Activated CD4-positive, CD25-positive, alpha-beta regulatory T cell (primary cell): Measurements from ENCODE around the gene CCNB2.
A peak's percentile ranks its signal among the peaks of the same experiment; 100 is the strongest.
"Not testable (repeated sequence)": the region's sequence is repeated elsewhere in the genome, so short reads cannot be mapped to it uniquely, and the experiment has no call there.

Experiments used
- DNase-seq, 4 experiments: peaks; one replicate each; lab custom pipeline; 2025; lab: John Stamatoyannopoulos, UW

CCNB2 gene

GRCh38 chr15:59104912-59105732 is at the start of gene CCNB2:
CCNB2 (plus strand) TSS chr15:59105146; CDS start chr15:59105269, 123 bp downstream.
- peak; percentile 29 to 63 (median 62) for DNase-seq

DNA sequence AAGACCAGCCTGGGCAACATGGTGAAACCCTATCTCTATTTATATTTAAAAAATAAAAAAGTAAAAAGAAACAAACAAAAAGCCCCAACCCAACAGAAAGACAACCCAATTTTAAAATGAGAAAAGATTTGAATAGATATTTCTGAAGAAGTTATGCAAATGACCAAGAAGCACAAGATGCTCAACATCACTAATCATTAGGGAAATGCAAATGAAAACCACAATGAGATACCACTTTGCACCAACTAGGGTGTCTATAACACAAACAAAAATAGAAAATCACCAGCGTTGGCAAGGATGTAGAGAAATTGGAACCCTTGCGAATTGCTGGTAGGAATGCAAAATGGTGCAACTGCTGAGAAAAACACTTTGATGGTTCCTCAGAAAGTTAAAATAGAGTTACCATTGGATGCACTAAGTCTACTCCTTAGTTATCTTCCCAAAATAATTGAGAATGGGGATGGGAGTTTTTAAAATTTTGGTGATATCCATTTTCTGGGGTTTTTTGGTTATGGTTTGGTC is 45.8 kb upstream of the CCNB2 start:
- DNase-seq, result no peak

DNA sequence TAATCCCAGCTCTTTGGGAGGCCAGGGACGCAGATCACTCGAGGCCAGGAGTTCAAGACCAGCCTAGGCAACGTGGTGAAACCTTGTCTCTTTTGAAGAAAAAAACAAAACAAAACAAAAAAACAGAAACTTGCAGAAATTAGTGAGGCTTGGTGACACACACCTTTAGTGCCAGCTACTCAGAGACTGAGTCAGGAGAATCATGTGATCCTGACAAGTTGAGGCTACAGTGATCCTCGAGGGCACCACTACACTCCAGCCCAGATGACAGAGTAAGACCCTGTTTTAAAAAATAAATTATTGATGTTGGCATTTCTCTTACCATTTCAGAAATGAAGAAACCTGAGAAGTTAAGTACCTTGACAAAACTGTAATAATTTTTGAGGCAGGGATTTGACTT is 44.6 kb upstream of the CCNB2 start:
- DNase-seq, result no peak

GRCh38 chr15:59063042-59063441 is 41.9 kb upstream of the CCNB2 start:
- no peak for DNase-seq

DNA sequence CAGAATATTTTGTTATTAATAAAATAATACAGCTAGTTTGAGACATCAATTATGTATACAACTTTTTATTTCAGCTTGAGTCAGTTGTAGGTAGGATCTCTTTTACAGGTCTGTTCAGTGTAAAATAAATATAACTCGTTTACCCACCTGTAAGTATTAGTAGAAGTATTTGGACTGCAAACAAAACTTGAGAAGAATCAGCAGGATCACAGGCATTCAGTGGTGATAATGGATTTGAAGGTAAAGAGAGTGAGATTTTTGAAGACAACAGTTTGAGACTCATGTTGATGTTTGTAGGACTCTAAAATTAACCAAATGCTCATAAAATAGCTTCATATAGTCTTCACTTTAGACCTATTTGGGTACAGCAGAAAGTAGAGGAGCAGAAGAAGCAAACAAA is 35.5 kb upstream of the CCNB2 start:
- DNase-seq, result no peak

GRCh38 chr15:59074607-59075006 is 30.3 kb upstream of the CCNB2 start:
- no peak for DNase-seq

DNA sequence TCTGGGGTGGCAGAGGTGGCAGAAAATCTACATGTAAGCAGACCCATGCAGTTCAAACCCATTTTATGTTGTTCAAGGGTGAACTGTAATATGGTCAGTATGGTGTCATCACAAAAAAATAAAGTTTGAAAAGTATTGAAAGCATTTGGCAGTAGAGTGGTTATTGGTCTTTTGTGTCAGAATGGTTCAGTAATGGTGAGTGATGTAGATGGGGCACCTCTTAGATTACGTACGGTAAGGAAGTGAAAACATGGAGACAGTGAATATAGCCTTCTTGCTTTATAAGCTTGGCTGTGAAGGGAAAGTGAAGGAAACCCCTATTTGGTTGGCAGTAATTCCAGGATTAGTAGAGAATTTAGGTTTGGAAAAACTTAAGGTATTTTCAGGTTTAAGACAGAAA is 17.2 kb upstream of the CCNB2 start:
- no peak for DNase-seq

DNA sequence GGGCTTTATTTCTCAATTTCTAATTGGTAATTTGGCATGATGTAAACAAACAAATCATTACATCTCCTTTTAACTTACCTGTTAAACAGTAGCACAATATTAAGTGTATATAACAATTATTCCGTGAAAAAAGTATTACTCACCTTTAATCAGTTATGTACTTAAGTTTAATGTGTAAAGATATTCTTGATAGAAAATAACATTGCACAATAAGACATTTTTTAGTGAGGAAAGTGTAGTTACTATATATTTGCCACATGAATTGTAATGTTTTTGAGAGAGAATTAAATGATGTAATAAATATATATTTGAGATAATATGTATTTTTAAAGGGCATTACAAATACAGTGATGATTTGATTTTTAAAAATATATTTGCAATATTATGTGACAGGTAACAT is 10.9 kb upstream of the CCNB2 start:
- no peak for DNase-seq

GRCh38 chr15:59096429-59096828 is 8.5 kb upstream of the CCNB2 start:
- no peak for DNase-seq

DNA sequence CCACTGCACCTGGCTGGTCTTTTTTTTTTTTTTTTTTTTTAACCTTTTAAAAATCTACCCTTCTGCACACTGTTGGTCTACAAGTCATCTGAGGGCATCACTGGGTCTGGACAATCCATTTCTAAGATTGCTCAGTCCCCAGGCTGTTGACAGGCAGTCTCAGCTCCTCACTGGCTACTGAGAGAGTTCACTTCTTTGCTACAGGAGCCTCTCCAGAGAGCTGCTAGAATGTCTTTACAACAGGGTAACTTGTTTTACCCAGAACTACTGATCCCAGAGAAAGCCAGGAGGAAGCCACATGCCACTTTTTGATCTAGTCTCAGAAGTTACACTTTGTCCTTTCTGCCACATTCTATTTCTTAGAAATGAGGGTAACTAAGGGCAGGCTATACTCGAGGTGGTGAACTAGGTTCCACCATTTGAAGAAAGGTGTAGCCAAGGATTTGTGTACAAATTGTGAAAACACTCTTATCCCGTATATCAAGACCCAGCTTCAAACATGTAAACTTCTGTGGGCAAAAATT is 5.7 kb upstream of the CCNB2 start:
- no peak for DNase-seq

- no peak for DNase-seq
Observed at GRCh38 chr15:59104602-59104911, 389 bp upstream of the CCNB2 start.

DNA sequence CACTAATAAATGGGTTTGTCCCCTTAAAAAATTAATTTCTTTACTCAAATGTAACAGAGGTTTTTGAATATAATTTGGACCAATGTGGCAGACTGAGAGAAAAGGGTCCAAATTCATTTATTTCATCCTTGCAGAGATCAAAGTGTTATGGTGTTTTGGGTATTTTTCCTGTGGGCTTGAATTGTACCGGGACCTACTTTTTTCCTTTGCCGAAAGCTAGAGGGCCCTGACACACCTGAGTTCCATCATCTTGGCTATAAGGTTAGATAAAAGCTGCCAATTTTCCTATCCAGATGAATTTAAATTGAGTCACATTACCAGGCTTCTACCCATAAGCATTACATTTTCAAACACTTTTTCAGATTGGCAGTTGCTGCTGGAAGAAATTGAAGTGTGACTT is 908 bp downstream of the CCNB2 start:
- no peak for DNase-seq

DNA sequence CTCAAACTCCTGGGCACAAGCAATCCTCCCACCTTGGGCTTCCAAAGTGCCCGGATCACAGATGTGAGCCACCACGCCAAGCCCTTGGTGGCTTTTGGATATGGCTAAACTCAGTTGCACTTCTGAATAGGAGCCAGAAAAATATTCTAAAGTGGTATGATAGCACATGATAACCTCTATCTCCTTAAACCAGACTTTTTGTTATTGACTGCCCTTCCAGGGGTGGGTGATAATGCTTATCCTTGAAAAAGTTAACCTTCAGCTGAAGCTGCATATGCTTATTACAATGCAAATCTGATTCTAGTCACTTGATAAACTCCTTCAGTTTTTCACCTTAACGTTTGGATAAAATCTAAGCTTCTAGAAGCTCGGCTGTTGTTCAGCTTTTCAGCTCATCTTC is 6.3 kb downstream of the CCNB2 start:
- DNase-seq, result no peak

DNA sequence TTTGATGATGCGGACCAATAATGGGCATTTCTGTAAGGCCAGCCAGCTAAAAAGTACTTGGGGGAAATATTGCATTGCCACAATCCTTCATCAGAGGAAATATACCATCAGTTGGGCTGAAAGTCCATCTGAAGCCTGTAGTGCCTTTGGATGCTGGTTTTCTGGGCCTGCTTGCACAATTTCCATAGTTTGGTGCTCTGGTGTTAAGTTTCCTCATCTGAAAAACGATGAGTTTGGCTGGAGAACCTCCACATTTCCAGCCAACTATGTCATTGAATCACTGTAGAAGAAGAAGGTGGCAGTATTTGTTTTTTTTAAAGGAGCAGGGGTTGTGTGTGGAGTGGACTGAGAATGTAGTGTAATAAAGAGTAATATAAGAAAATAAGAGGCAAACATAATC is 10.1 kb downstream of the CCNB2 start:
- DNase-seq, result no peak

- no peak for DNase-seq
Observed at GRCh38 chr15:59116141-59116540, 11.2 kb downstream of the CCNB2 start.

DNA sequence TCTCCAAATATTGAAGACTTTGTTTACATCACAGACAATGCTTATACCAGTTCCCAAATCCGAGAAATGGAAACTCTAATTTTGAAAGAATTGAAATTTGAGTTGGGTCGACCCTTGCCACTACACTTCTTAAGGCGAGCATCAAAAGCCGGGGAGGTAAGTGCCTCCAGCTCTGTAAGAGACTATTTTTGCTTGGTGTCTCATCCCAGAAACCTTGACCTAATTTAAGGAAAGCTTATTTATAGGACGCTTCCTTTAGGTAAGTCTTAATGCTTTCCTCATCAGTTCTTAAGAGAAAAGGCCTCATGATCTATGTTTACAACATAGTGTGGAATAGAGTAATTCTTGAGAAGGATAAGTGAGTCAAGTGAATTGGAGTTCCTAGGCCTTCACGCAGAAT is 11.8 kb downstream of the CCNB2 start:
- DNase-seq, result no peak

- no peak for DNase-seq
Observed at GRCh38 chr15:59119625-59120024, 14.7 kb downstream of the CCNB2 start.

DNA sequence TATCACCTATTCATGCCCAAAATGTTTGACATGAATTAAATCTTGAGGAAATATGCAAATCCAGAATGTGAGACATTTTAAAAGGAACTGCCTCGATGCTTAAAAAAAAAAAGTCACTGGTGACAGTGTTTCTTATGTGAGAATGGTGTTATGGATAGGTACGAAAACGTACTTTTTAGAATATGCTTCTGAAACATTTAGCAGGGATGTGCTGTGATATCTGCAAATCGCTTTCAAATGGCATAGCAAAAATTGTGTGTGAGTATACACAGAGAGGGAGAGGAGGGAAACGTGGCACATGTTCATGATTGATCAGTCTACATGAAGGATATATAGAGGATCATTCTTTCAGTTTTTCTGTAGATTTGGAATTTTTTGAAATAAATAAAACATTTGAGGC is 16.0 kb downstream of the CCNB2 start:
- DNase-seq, result no peak

GRCh38 chr15:59124261-59124660 is 19.3 kb downstream of the CCNB2 start:
- DNase-seq, result no peak

GRCh38 chr15:59125683-59126082 is 20.7 kb downstream of the CCNB2 start:
- not testable (repeated sequence) for DNase-seq

DNA sequence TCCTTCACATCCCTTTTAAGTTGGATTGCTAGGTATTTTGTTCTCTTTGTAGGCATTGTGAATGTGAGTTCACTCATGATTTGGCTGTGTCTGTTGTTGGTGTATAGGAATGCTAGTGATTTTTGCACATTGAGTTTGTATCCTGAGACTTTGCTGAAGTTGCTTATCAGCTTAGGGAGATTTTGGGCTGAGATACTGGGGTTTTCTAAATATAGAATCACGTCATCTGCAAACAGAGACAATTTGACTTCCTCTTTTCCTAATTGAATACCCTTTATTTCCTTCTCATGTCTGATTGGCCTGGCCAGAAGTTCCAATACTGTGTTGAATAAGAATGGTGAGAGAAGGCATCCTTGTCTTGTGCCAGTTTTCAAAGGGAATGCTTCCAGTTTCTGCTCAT is 22.3 kb downstream of the CCNB2 start:
- not testable (repeated sequence) for DNase-seq

DNA sequence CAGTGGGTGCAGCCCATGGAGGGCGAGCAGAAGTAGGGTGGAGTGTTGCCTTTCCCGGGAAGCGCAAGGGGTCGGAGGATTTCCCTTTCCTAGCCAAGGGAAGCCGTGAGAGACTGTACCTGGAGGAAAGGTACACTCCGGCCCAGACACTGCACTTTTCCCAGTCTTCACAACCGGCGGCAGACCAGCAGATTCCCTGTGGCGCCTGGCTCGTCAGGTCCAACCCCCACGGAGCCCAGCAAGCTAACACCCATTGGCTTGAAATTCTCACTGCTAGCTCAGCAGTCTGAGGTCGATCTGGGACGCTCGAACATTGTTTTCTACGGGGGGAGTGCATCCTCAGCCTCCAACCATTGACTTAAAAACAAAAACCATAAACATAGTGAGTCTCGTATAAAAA is 26.5 kb downstream of the CCNB2 start:
- no peak for DNase-seq

DNA sequence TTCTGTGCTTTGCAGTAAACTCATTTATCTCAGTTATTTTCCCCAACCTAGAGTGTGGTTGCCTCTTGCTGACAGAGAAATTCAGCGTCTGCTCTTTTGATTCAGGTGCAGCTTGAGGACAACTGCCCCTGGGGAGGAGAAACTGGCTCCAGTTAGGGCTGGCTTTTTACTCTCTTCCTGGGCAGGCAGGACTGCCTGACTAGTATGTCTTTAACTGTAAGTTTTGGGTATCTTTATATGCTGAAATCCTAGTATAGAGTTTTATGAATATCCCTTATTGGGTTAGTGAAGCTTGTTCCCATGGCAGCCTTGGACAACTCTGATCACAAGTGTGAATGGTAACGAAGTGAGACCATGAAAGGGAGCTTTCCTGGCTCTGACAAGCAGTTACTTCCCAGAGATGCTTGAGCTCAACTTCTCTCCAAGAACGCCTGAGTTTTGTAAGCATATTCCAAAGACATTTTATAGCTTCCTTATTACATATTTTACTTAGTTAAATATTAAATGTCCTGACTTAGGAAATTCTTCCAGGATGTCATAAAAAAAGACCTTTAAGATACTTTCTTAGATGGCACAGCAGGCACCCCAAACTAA is 27.1 kb downstream of the CCNB2 start:
- no peak for DNase-seq
